Tongue (tissue), 2 donors: ENCODE results near the gene DDX41. TPM values are rescaled to one million over a fixed set of nuclear protein-coding genes. Genes with fewer than 3 reads are reported as not detected.
"Not testable (repeated sequence)": the region's sequence is repeated elsewhere in the genome, so short reads cannot be mapped to it uniquely, and the experiment has no call there.

Source experiments
- DNase-seq: peaks from one replicate; pipeline ENCODE4 v3.0.0-alpha.2; 2015
- total RNA-seq: library from RNA; depleted of rRNA; stranded (reverse); fragments of >200 nt; gene quantifications from one replicate; pipeline ENCODE4 v1.2.3, GENCODE V29; 2014

The DDX41 gene
- total RNA-seq, 1 donor from 2014 or later: 46.4 TPM

- DNase-seq: peak; percentile 46
Observed at GRCh38 chr5:177537389-177538361, 20.9 kb upstream of the DDX41 start.

- no peak for DNase-seq
Observed at GRCh38 chr5:177536386-177536785, 19.6 kb upstream of the DDX41 start.

- no peak for DNase-seq
Observed at GRCh38 chr5:177535125-177535524, 18.4 kb upstream of the DDX41 start.

GRCh38 chr5:177534433-177534832 is 17.7 kb upstream of the DDX41 start:
- DNase-seq: not testable (repeated sequence)

- no peak for DNase-seq
Observed at GRCh38 chr5:177531209-177531940, 14.6 kb upstream of the DDX41 start.

GRCh38 chr5:177530638-177531037 is 13.9 kb upstream of the DDX41 start:
- DNase-seq: no peak

GRCh38 chr5:177529247-177530203 is 12.8 kb upstream of the DDX41 start:
- DNase-seq: no peak

- no peak for DNase-seq
Observed at GRCh38 chr5:177528631-177529030, 11.9 kb upstream of the DDX41 start.

- DNase-seq: no peak
Observed at GRCh38 chr5:177527595-177527994, 10.8 kb upstream of the DDX41 start.

- DNase-seq: peak; percentile 40
Observed at GRCh38 chr5:177526791-177527190, 10.0 kb upstream of the DDX41 start.

GRCh38 chr5:177526191-177526590 is 9.4 kb upstream of the DDX41 start:
- no peak for DNase-seq

GRCh38 chr5:177524941-177525655 is 8.3 kb upstream of the DDX41 start:
- DNase-seq: no peak

- no peak for DNase-seq
Observed at GRCh38 chr5:177524539-177524900, 7.8 kb upstream of the DDX41 start.

GRCh38 chr5:177523711-177524538 is 7.2 kb upstream of the DDX41 start:
- DNase-seq: no peak

- peak; percentile 65 for DNase-seq
Observed at GRCh38 chr5:177520916-177521513, 4.3 kb upstream of the DDX41 start.

- no peak for DNase-seq
Observed at GRCh38 chr5:177520271-177520670, 3.5 kb upstream of the DDX41 start.

GRCh38 chr5:177519463-177520235 is 2.9 kb upstream of the DDX41 start:
- DNase-seq: no peak

- DNase-seq: no peak
Observed at GRCh38 chr5:177515580-177515979, 1.2 kb downstream of the DDX41 start.

GRCh38 chr5:177514541-177514940 is 2.2 kb downstream of the DDX41 start:
- DNase-seq: no peak
